WERI-Rb-1 (cell line): ENCODE measurements around the gene YKT6.

Source experiments
- DNase-seq: peaks from one replicate; pipeline ENCODE4 v3.0.0-alpha.2; 2020
- H3K27ac ChIP-seq: fragments of 250-450 bp; sonication (Bioruptor Pico); 2 replicates; pipeline ENCODE4 v1.5.1; 2020; ENCODE audit warnings: mild to moderate bottlenecking, moderate library complexity
- H3K27me3 ChIP-seq: fragments of 250-450 bp; sonication (Bioruptor Pico); 2 replicates; pipeline ENCODE4 v1.5.1; 2021; ENCODE audit warnings: mild to moderate bottlenecking, low read depth, moderate library complexity; ENCODE audit not compliant: insufficient read depth, severe bottlenecking
- H3K36me3 ChIP-seq: fragments of 250-450 bp; sonication (Bioruptor Pico); 2 replicates; pipeline ENCODE4 v1.5.1; 2020; ENCODE audit warnings: mild to moderate bottlenecking, moderate library complexity
- H3K4me3 ChIP-seq: 2 replicates; pipeline ENCODE4 v1.5.1; 2011; ENCODE audit warnings: low read depth, mild to moderate bottlenecking, control low read depth, low read length
- H3K9me3 ChIP-seq: fragments of 250-450 bp; sonication (Bioruptor Pico); 2 replicates; pipeline ENCODE4 v1.5.1; 2021; ENCODE audit warnings: mild to moderate bottlenecking, moderate library complexity; ENCODE audit not compliant: severe bottlenecking
- TF ChIP-seq, protein P1 (sequence below): IDR thresholded peaks from 2 replicates; pipeline ENCODE4 v1.5.1; 2011; ENCODE audit warnings: low read depth, mild to moderate bottlenecking, control low read depth, inconsistent platforms, low read length

Gene YKT6

GRCh38 chr7:44227911-44228310, 27.1 kb downstream of the YKT6 start:
- TF ChIP-seq, protein P1, sequence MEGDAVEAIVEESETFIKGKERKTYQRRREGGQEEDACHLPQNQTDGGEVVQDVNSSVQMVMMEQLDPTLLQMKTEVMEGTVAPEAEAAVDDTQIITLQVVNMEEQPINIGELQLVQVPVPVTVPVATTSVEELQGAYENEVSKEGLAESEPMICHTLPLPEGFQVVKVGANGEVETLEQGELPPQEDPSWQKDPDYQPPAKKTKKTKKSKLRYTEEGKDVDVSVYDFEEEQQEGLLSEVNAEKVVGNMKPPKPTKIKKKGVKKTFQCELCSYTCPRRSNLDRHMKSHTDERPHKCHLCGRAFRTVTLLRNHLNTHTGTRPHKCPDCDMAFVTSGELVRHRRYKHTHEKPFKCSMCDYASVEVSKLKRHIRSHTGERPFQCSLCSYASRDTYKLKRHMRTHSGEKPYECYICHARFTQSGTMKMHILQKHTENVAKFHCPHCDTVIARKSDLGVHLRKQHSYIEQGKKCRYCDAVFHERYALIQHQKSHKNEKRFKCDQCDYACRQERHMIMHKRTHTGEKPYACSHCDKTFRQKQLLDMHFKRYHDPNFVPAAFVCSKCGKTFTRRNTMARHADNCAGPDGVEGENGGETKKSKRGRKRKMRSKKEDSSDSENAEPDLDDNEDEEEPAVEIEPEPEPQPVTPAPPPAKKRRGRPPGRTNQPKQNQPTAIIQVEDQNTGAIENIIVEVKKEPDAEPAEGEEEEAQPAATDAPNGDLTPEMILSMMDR: no peak
- Histone ChIP-seq H3K27me3 (no peaks in the 10 kb centered on the region), H3K36me3 (no peaks in the 10 kb centered on the region), H3K4me3 (no peak overlapping the region), H3K27ac (peak overlapping the region; percentile 47), H3K9me3 (no peaks in the 10 kb centered on the region)
- DNase-seq: no peak

GRCh38 chr7:44228571-44229350, 28.0 kb downstream of the YKT6 start:
- H3K4me3 ChIP-seq: no peak overlapping the region

GRCh38 chr7:44229546-44230105, 28.8 kb downstream of the YKT6 start:
- H3K27me3 ChIP-seq: no peaks in the 10 kb centered on the region
- TF ChIP-seq, protein P1: no peak
- H3K27ac ChIP-seq: no peak overlapping the region
- no peak for DNase-seq
- H3K9me3 ChIP-seq: no peaks in the 10 kb centered on the region
- no peak overlapping the region for H3K4me3 ChIP-seq
- H3K36me3 ChIP-seq: no peaks in the 10 kb centered on the region; the same call in 1 of the 2 replicates

More at GRCh38 chr7:44228571-44229350, 28.0 kb downstream of the YKT6 start:
- DNase-seq: no peak
- no peaks in the 10 kb centered on the region for H3K9me3 ChIP-seq
- no peaks in the 10 kb centered on the region for H3K27me3 ChIP-seq
- TF ChIP-seq, protein P1: no peak
- peak overlapping the region; percentile 47 for H3K27ac ChIP-seq
- no peaks in the 10 kb centered on the region; the same call in 1 of the 2 replicates for H3K36me3 ChIP-seq

DNA sequence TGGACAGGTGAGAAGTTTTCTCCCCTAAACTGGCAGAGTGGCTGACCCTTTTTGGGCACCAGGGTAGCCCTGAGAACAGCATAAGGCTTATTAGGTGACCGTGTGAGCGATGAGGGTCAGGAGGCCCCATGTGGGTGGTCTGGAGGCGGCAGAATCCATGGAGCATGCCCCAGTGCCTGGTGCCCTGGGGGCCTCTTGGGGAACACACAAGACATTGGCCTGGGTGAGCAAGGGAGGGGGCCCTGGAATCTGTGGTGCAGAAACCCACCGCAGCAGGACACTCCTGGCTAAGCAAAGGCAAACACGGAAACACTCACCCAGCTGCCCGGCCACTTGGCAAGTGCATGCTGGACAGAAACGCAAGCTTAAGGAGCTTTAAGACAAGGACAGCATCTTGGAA, 29.5 kb downstream of the YKT6 start:
- no peak overlapping the region for H3K4me3 ChIP-seq
- TF ChIP-seq, protein P1: no peak
- no peak overlapping the region for H3K27ac ChIP-seq
- no peak for DNase-seq
- H3K27me3 ChIP-seq: no peaks in the 10 kb centered on the region
- no peaks in the 10 kb centered on the region for H3K9me3 ChIP-seq
- H3K36me3 ChIP-seq: no peaks in the 10 kb centered on the region; the same call in 1 of the 2 replicates

GRCh38 chr7:44231088-44231487, 30.3 kb downstream of the YKT6 start:
- peak overlapping the region; percentile 37 for H3K27ac ChIP-seq
- H3K9me3 ChIP-seq: no peaks in the 10 kb centered on the region
- H3K27me3 ChIP-seq: no peaks in the 10 kb centered on the region
- no peak overlapping the region for H3K4me3 ChIP-seq
- DNase-seq: peak; percentile 56
- TF ChIP-seq, protein P1: peak; percentile 40
- H3K36me3 ChIP-seq: no peaks in the 10 kb centered on the region; the same call in 1 of the 2 replicates
